Neural progenitor cell (in vitro differentiated cells): ENCODE data around the gene PDK4.

ENCODE experiments used
- CTCF ChIP-seq: fragments of 200-600 bp; sonication (generic); IDR thresholded peaks from 2 replicates; pipeline ENCODE4 v1.5.1; 2017; ENCODE audit warnings: antibody characterized with exemption, mild to moderate bottlenecking
- EZH2 ChIP-seq: fragments of 200-600 bp; sonication (generic); IDR thresholded peaks from 2 replicates; pipeline ENCODE4 v1.6.1; 2017; ENCODE audit warnings: antibody characterized with exemption, mild to moderate bottlenecking, moderate library complexity
- EZH2phosphoT487 ChIP-seq: fragments of 200-600 bp; sonication (generic); IDR thresholded peaks from 2 replicates; pipeline ENCODE4 v1.6.1; 2017; ENCODE audit warnings: antibody characterized with exemption

GRCh38 chr7:95539426-95539825 is 56.9 kb downstream of the PDK4 start:
- TF ChIP-seq EZH2 (no peak), CTCF (no peak), EZH2phosphoT487 (no peak)
